Measurements from ENCODE around the gene BLOC1S2.
"Not testable (repeated sequence)": the region's sequence is repeated elsewhere in the genome, so short reads cannot be mapped to it uniquely, and the experiment has no call there.

BLOC1S2 gene

DNA sequence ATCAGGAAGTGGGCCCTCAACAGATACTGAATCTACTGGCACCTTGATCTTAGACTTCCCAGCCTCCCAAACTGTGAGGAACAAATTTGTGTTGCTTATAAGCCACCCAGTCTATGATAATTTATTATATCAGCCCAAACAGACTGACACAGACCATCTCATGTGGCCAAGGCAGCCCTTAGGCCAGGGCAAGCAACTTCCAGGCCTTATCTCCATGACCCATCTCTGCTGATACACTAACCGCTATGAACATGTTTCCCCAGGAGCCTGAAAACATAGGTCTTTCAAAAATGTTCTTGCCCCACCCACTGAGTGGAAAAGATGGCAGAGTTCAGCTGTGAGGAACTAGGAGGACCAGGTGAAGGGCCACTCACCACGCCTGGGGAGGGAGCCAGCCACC is 3.2 kb upstream of the BLOC1S2 start:
- DNase-seq = no peak

DNA sequence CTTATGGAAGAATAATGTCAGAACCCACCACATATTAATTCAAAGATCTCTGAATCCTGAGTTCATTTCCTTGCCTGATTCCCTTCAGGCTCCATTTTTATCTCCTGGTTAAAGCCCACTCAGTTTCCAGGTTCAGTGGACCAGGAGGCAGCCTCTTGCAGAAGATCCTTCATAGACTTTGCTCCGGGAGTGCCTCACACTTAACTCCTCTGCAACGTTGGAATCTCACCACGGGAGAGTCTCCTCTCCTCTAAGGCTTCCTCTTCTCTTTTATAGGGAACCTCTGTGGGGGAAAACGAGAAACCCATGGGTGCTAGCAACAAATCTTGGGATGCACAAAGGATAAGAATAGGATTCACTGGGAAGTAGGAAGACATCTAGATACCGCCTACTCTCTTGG is 1.7 kb upstream of the BLOC1S2 start:
- no peak for DNase-seq

DNA sequence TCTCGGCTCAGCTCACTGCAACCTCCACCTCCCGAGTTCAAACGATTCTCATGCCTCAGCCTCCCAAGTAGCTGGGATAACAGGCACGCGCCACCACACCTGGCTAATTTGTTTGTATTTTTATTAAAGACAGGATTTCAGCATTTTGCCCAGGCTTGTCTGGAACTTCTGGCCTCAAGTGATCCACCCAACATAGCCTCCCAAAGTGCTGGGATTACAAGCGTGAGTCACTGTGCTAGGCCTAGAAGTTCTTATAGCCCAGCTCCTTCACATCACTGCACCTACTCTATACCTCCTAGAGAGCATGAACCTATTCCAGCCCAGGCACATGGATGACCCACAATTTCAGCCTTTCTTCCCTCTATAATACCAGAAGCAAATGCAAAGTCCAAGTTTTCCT is 1.3 kb upstream of the BLOC1S2 start:
- no peak for DNase-seq

DNA sequence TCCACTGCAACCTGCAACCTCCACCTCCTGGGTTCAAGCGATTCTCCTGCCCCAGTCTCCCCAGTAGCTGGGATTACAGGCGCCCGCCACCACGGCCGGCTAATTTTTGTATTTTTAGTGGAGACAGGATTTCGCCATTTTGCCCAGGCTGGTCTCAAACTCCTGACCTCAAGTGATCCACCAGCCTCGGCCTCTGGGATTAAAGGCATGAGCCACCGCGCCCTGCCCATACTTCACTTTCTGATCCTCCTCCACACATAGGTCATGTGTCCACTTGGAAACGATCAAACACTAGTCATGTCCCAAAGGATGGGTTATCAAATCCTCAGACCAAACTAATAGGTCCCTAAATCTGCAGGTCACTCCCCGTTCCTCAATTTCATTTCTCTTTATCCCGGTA is 1.2 kb downstream of the BLOC1S2 start:
- not testable (repeated sequence) for DNase-seq

DNA sequence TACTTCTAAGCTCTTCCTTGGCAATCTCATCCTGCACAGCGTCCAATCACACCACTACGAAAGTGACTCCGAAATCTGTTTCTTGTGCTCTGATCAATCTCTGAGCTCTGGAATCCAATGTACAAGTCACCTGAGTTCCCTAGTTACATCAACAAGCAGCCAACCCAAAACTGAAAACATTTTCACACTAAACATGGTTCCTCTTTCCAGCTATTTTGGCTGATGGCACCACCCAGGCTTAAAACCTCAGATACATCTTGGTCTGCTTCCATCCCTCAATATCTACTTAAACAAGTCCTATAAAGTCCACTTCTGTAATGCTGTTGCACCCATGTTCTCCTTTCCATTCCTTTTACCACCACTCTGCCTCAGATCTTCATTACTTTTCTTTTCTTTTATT is 3.6 kb downstream of the BLOC1S2 start:
- no peak for DNase-seq

DNA sequence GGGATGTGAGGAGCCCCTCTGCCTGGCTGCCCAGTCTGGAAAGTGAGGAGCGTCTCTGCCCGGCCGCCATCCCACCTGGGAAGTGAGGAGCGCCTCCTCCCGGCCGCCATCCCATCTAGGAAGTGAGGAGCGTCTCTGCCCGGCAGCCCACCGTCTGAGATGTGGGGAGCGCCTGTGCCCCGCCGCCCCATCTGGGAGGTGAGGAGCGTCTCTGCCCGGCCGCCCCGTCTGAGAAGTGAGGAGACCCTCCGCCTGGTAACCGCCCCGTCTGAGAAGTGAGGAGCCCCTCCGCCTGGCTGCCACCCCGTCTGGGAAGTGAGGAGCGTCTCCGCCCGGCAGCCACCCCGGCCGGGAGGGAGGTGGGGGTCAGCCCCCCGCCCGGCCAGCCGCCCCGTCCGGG is 9.5 kb downstream of the BLOC1S2 start:
- DNase-seq = not testable (repeated sequence)

DNA sequence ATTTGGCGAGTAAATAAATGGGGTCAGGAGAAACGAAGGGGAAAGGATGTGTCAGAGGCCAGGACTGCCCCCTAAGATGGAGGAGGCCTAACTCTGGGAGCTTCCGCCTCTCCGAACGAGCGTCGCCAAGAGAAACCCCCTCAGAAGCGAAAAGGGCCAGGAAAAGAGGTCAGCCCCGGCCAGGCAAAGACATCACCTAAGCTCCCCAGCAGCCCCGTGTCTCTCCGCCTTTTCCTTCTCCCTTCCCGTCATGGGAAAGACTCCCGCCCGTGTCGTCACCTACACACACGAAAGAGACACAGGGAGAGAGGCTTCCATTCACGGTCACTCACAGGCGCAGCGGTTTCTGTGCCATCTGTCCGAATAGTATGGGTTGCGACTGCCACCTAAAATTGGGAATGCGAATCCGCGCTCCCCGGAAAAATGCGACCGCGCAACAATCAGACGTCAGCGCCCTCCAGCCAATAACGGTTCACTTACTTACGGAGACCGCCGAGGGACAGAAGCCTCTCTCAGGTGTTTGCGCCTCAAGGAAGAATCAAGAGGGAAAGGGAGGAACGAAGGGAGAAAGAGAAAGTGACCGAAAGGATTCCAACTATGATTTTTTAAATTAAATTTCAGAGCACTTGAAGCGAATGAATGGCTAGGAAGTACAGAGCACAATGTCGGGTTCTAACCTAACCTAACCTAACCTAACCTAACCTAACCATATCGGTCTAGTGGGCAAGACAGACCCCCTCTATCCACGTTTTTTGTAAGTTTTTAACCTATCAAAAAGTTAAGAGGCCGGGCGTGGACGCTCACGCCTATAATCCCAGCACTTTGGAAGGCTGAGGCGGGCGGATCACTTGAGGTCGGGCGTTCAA is 19.0 kb downstream of the BLOC1S2 start, which contains the start of gene CWF19L1:
Gene CWF19L1, minus strand, starts transcription at position 400 of the 866 bp plus-strand sequence. Its CDS starts 45 bp downstream, at position 355.
- DNase-seq = no peak

DNA sequence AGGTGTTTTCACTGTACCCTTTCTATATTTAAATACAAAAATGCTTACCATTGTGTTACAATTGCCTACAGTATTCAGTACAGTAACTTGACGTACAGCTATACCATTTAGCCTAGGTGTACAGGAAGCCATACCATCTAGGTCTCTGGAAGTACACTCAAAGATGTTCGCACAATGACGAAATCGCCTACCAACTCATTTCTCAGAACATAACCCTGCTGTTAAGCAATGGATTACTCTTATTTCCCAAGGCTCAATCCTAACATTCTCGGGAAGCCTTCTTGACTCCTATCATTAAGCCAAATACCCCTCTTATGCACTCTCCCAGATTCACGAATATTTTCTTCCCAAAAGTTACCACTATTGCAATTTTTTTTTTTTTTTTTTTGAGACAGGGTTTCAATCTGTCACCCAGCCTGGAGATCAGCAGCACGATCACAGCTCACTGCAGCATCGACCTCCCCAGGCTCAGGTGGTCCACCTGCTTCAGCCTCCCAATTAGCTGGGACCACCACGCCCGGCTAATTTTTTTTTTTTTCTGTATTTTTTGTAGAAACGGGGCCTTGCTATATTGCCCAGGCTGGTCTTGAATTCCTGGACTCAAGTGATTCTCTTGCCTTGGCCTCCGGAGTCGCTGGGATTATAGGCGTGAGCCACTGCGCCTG is 20.5 kb downstream of the BLOC1S2 start:
- DNase-seq = no peak

DNA sequence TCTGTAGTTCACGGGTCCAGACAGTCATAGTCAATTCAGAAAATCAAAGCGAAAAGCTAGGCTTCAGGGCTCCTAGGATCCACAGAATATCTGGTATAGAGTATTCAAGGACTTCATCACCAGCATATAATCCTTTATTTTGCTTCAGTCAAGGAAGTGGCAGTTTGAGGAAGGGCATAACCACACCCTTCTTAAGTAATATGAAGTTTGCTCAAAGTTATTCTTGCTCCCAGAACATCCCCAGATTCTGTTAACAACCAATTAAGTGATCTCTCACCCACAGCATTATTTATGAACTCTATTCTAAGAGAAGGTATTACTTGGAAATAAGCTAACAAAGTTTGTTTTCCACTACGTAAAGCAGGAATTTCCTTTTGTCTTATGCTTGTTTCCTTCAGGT is 32.3 kb downstream of the BLOC1S2 start:
- no peak for DNase-seq

DNA sequence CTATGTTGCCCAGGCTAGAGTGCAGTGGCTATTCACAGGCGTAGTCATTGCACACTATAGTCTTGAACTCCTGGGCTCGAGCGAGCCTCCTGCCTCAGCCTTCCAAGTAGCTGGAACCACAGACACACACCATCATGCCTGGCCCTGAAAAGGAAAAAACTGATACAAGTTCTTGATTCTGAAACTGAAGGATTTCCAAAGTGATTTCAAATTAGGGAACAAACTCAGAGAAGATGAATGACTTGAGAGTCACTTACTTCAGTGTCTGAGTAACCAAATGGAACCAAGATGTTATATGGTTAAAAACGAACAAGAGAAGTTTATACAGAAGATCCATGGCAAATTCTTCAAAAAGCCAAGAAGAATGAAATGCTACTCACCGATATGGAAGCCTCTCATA is 33.4 kb downstream of the BLOC1S2 start:
- DNase-seq = no peak

DNA sequence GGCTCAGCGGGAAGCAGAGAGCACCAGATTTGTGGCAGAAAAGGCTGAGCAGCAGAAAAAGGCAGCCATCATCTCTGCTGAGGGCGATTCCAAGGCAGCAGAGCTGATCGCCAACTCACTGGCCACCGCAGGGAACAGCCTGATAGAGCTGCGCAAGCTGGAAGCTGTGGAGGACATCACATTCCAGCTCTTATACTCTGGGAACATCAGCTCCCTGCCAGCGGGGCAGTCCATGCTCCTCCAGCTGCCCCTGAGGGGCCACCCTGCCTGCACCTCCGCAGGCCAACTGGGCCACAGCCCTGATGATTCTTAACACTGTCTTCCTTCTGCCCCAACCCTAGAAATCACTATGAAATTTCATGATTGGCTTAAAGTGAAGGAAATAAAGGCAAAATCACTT is 37.7 kb downstream of the BLOC1S2 start:
- DNase-seq = no peak

DNA sequence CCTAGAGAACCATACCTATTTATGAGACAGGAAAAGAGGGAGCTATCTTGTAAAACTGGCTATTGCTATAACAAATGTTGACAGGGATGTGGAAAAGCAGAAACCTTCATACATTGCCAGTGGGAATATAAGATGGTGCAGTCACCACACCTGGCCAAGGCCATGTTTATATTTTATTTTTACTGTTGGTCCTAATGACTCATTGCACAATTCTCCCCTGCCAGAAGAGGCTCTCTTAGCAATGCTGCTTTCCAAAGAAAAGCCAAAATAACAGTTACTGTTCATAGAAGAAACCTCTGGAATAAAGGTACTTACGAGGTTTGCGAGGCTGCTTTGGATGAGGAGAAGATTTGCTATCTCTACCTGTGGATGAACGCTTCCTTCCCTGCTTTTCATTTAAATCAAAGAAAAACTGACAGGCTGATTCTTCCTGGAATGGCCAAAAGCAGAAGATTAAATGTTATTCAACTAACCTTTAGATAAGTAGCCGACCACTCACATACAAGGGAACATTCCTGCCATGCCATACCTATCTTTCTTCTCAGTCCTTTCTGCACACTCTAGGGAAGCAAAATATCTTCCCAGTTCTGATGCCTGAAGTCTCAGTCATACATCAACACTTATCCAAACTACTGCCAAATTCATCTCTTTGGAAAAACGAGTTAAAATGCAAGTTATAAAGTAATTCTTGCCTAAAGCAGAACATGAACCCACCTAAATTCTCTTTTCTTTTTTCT is 40.8 kb downstream of the BLOC1S2 start:
- DNase-seq = no peak

DNA sequence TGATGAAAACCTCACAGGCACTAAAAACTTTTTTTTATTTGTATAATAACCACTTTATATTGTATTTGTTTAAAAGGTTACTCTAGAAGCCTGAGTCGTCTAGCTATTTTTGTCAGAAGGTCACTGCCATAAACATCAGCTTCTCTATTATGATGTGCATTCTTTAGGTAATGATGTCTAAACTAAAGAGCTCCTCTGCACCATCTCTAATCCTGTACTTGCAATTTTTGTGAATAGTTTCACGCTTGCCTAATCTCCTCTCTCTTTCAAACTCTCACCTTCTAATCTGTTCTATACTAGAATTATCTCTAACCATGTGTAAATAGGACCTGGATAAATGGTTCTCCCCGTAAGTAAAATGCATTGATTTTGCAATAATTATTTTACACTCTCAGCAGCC is 46.6 kb downstream of the BLOC1S2 start:
- no peak for DNase-seq

DNA sequence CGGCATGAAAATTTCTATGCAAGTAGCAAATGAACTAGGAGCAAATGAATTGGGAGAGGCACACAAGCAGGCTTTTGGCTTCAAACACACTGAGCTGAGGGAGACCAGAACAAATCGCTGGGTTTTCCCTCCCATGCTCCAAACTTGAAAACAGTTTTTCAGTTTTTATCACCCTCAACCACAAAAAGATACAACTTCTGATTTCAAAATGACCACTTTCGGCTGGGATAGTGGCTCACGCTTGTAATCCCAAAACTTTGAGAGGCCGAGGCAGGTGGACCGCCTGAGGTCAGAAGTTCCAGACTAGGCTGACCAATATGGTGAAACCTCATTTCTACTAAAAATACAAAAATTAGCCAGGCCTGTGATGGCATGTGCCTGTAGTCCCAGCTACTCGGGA is 48.1 kb downstream of the BLOC1S2 start:
- DNase-seq = no peak

DNA sequence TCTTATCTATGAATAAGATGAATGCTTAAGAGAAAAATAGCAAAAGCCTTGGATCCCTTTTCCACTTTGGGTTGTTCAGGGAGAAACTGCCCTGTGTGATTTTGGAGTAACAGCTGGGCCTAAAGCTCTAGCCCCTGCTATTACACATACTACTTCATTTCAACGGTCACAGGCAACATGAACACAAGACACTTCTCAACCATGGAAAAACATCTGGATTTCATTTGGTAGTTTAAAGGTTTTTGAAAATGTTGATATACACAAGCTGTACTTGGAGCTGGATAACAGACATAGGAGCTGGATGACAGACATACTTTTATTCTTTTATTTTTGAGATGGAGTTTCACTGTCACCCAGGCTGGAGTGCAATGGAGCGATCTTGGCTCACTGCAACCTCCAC is 54.4 kb downstream of the BLOC1S2 start:
- no peak for DNase-seq

DNA sequence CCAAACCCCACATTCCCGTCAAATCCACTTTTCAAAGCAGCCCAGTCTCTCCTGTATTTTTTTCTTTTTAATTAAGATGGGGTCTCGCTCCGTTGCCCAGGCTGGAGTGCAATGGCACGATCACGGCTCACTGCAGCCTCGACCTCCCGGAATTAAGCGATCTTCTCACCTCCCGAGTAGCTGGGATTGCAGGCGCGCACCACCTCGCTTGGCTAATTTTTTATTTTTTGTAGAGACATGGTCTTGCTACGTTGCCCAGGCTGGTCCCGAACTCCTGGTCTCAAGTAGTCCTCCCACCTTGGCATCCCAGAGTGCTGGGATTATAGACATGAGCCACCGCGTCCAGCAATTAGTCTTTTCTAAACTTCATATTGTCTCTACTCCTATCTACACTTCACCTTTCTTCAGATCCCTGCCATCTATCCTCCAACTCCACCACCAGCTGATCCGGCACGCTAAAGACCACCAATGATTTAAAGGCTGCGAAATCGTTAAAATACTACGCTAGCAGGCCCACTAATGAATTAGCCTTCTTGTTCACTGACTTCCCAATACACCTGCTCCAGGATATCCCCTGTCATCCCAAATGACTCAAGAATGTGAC is 56.6 kb downstream of the BLOC1S2 start:
- no peak for DNase-seq

DNA sequence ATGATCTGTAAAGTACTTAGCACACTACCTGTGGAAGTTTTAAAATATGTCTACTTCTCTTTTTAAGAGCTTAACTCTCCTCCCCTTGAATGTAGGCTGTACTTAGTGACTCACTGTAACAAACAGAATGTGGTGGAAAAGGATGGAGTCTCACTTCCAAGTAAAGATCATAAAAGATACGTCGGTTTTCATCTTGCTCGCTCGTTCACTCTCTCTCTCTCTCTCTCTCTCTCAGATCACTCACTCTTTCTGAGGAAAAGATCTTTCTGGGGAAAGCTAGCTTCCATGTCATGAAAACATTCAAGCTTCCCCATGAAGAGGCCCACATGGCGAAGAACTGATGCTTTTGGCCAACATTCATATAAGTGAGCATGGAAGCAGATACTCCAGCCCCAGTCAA is 62.6 kb downstream of the BLOC1S2 start:
- DNase-seq = no peak

Data from NCI-H2081 treated with DMSO at 0.1 percent for 48 hours (cell line).